ENCODE results near the gene DISP2.

DNA sequence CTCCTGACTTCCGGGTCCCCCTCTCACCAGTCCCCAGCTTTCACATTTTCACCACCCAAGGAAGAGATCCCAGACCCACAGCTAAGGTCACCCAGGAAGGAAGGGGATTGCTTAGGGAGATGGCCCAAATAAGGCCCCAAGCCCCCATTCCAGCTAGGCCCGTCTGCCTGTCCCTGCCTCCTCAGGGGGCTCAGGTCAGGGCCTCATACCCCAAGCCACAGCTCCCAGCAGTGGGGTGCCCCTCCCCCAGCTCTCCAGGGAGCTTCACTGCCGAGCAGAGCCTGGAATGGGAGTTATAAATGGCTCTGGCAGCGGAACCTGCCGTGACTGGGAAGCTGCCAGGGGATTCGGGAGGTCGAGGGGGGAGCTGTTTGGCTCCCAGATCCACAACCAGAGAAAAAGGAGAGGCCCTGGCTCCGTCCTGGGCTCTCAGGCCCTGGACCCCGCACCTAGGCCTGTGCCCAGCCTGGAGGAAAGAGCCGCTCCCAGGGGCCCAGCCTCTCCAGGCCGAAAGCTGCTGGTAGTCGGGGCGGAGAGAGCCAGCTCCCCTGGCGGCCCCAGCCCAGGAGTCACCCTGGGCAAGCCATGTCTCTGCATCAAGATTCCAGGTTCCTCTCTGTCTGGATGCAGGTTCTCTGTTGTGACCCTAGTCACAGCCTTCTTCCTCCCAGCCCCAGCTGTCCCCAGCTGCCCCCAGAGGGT is 17.8 kb upstream of the DISP2 start:
- TF ChIP-seq, protein P1, sequence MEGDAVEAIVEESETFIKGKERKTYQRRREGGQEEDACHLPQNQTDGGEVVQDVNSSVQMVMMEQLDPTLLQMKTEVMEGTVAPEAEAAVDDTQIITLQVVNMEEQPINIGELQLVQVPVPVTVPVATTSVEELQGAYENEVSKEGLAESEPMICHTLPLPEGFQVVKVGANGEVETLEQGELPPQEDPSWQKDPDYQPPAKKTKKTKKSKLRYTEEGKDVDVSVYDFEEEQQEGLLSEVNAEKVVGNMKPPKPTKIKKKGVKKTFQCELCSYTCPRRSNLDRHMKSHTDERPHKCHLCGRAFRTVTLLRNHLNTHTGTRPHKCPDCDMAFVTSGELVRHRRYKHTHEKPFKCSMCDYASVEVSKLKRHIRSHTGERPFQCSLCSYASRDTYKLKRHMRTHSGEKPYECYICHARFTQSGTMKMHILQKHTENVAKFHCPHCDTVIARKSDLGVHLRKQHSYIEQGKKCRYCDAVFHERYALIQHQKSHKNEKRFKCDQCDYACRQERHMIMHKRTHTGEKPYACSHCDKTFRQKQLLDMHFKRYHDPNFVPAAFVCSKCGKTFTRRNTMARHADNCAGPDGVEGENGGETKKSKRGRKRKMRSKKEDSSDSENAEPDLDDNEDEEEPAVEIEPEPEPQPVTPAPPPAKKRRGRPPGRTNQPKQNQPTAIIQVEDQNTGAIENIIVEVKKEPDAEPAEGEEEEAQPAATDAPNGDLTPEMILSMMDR (IDR thresholded peaks at IDR 0.05), result no peak
- TF ChIP-seq EP300 (IDR thresholded peaks at IDR 0.05), result no peak
